ENCODE results near the gene PGAM2.

The PGAM2 gene

GRCh38 chr7:44101966-44102845, 36.8 kb upstream of the PGAM2 start:
- no peak for DNase-seq (ENCODE audit: low read depth)
- H3K4me3 ChIP-seq (ENCODE audit: low read depth, low read length), result no peak overlapping the region
- no peak for TF ChIP-seq CTCF (IDR thresholded peaks at IDR 0.05; ENCODE audit: insufficient read depth, low read depth, low read length, missing control alignments)

- no peak overlapping the region for H3K4me3 ChIP-seq (ENCODE audit: low read depth, low read length)
- no peak for TF ChIP-seq CTCF (IDR thresholded peaks at IDR 0.05; ENCODE audit: insufficient read depth, low read depth, low read length, missing control alignments)
These were observed 36.1 kb upstream of the PGAM2 start for GRCh38 chr7:44101303-44101965.

GRCh38 chr7:44100458-44101302, 35.3 kb upstream of the PGAM2 start:
- no peak for TF ChIP-seq CTCF (IDR thresholded peaks at IDR 0.05; ENCODE audit: insufficient read depth, low read depth, low read length, missing control alignments)
- DNase-seq (ENCODE audit: low read depth), result no peak

More at GRCh38 chr7:44101303-44101965, 36.1 kb upstream of the PGAM2 start:
- DNase-seq (ENCODE audit: low read depth), result no peak

GRCh38 chr7:44099669-44100068, 34.3 kb upstream of the PGAM2 start:
- TF ChIP-seq CTCF (IDR thresholded peaks at IDR 0.05; ENCODE audit: insufficient read depth, low read depth, low read length, missing control alignments), result no peak

More at GRCh38 chr7:44100458-44101302, 35.3 kb upstream of the PGAM2 start:
- no peak overlapping the region for H3K4me3 ChIP-seq (ENCODE audit: low read depth, low read length)

GRCh38 chr7:44098092-44099068, 33.0 kb upstream of the PGAM2 start:
- H3K4me3 ChIP-seq (ENCODE audit: low read depth, low read length), result no peak overlapping the region
- TF ChIP-seq CTCF (IDR thresholded peaks at IDR 0.05; ENCODE audit: insufficient read depth, low read depth, low read length, missing control alignments), result no peak
- DNase-seq (ENCODE audit: low read depth), result no peak

More at GRCh38 chr7:44099669-44100068, 34.3 kb upstream of the PGAM2 start:
- H3K4me3 ChIP-seq (ENCODE audit: low read depth, low read length), result no peak overlapping the region
- DNase-seq (ENCODE audit: low read depth), result no peak
